GM21619 (cell line): ENCODE measurements around the gene PDZD4.

Experiments
- ATAC-seq: cut with Tn5 transposase; IDR thresholded peaks from one replicate; pipeline ENCODE4 v1.9.1; 2021; ENCODE audit not compliant: unreplicated experiment

The PDZD4 gene

GRCh38 chrX:153868576-153869472 is 38.5 kb upstream of the PDZD4 start:
- ATAC-seq = no peak

DNA sequence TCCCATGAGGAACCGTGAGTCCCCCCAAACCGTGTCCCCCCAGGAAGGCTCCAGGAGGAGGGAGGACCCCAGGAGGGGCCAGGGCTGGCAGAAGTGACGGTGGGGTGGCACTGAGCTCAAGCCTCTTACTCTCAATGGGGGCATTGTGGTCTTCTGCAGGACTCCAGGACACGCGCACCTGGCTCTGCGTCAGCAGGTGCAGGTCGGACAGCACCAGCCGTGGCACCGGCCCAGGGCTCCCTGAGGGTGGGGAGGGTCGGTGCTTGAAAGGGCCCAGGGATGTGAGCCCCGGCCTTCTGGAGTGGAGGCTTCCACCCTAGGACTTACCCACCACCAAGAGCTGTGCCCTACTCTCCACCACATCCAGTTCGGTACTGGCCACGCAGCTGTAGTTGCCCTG is 37.3 kb upstream of the PDZD4 start:
- ATAC-seq = no peak

- ATAC-seq = no peak
Measured at GRCh38 chrX:153867139-153867538, 36.8 kb upstream of the PDZD4 start.

DNA sequence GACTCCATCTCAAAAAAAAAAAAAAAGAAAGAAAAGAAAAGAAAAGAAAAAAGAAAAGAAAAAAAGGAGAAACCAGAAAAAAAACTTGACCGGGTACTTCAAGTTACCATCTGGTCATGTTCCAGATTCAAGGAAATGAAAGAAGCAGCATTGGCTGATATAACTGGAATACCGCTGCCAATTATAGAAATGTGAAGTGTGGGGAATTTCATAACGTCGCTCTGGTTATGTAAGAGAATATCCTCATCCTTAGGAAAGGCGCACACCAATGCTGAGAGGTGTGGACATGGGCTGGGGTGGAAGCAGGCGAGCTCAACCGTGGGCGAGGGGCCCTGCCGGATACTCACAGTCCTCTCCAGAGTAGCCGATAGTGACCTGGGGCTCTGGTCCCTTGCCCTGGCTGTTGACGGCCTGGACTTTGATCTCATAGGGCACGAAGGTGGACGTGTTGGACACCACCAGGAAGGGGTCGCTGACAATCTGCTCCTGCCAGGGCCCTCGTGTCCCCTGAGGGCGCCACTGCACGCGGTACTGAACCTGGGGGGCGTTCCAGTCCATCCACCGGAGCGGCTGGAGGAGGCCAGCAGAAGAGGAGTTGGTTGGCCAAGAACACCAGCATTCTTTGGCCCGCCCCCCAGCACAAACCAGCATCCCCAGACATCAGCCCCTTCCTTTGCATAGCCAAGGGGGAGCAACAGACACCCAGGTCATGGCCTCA is 36.1 kb upstream of the PDZD4 start:
- no peak for ATAC-seq

DNA sequence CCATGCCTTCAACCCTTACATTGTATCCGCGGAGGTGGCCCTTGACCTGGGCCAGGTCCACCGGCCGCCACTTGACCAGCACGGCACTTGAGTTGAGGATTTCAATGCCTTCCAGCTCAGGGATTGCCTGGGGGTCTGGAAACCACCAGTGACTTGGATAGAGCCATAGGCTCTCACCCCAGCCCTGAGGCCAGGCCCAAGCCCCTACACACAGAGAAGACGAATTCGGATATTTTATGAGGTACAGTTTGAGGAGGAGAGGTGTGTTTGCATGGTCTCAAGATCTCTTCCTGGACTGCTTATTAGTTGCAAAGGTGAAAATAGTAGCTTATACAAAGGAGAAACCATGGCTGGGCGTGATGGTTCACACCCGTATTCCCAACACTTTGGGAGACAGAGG is 35.3 kb upstream of the PDZD4 start:
- no peak for ATAC-seq

DNA sequence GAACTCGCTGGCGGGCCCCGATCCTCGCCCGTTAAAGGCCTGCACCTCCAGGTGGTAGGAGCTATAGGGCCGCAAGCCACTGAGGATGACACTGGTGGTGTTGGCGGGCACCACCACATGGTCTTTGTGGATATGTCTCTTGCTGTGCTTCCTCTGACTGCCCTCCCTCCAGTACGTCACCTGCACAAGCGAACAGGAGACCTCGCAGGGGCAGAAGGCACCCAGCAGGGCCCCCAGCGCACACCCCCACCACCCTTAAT is 34.9 kb upstream of the PDZD4 start:
- ATAC-seq = no peak

DNA sequence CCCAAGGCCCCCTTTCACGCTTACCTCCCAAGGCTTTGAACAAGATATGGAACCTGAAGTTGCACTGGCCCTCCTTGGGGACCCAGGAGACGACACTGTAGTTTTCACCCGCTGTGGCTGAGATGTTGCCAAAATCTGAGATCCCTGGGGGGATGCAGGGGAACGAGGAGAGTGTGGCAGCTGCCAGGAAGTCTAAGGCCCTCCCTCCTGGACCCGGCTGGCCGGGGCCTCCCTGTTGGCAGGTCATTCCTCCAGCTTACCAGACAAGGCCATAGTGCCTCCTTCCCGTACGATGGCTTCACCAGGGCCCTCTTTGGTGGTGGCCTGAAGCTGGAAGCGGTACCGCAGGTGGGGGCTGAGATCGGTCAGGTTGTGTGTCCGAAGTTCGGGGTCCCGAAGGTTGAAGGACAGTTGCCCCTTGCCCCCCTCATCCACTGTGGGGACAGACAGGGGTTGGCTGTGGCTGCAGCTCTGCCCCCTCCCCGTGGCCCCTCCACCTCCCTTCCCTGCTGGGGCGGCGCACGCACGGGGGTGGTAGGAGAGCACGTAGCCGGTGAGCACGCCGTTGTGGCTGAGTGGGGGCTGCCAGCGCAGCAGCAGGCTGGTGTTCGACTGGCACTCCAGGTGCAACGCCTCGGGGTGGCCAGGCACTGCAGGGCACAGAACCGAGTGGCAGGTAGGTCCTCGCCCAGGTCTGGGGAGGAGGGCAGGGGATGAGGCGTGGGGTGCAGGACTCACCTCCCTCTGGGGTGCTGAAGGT is 34.4 kb upstream of the PDZD4 start:
- ATAC-seq = no peak

DNA sequence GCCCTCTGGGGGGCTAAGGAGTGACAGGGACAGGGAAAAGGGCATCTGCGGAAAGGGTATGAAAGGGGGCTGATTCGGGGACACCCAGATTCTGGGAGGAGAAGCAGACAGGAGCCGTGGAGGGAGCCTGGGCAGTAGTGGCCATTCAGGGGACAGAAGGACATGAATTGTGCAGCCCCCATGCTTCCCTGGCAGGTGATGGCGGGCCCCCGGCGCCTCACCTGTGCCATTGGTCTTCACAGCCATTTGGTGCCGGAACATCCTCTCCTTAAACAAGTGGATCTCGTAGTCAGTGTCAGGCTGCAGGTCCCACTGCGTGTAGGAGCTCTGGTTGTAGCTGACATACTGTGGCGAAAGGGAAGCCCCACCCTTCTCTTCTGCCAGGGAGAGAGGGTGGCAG is 33.8 kb upstream of the PDZD4 start:
- no peak for ATAC-seq

- no peak for ATAC-seq
Measured at GRCh38 chrX:153863251-153863991, 33.1 kb upstream of the PDZD4 start.

GRCh38 chrX:153862369-153863250 is 32.3 kb upstream of the PDZD4 start:
- ATAC-seq = no peak

DNA sequence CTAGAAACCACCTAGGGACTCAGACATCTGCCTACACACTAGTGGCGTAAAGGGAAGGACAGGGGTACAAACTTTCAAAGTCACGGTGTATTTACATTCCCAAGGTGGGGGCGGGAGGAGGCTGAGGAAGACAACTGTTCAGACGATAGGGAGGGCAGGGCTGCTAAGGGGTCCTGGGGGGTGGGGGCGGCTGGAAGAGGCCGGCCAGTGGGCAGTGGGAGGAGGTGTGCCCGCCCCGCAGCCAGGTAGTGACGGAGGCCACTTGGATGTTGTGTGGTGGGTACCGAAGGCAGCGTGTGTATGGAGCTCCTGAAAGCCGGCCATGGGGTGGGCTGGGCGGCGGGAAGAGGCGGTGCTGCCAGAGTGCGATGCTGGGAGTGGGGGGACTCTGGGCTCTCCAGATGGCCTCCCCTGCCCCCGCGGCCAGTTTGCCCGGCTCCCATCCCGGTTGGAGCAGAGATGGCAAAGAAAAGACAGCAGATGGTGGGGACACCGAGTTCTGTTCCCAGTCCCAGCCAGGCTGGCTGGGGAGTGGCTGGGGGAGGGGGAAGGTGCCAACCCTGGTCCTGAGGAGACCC is 31.5 kb upstream of the PDZD4 start:
- ATAC-seq = no peak

- no peak for ATAC-seq
Measured at GRCh38 chrX:153861151-153861550, 30.8 kb upstream of the PDZD4 start.

DNA sequence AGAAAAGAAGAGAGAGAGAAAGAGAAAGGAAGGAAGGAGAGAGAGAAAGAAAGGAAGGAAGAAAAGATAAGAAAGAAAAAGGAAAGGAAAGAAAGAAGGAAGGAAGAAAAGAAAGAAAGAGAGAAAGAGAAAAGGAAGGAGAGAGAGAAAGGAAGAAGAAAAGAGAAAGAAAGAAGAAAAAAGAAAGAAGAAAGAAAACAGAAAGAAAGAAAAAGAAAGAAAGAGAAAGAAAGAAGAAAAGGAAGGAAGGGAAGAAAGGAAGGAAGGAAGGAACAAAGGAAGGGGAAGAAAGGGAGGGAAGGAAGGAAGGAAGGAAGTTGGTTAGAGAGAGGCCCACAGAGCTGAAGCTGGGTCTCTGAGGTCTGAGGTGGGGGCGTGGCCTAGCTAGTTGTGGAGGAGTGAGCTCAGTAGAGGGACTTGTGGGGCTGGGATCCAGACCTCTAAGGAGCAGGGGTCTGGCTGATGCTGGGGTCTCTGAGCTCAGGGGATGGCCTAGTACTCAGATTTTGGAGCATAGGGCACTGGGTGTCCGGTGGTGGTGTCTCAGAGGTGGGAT is 27.1 kb upstream of the PDZD4 start:
- ATAC-seq = no peak

DNA sequence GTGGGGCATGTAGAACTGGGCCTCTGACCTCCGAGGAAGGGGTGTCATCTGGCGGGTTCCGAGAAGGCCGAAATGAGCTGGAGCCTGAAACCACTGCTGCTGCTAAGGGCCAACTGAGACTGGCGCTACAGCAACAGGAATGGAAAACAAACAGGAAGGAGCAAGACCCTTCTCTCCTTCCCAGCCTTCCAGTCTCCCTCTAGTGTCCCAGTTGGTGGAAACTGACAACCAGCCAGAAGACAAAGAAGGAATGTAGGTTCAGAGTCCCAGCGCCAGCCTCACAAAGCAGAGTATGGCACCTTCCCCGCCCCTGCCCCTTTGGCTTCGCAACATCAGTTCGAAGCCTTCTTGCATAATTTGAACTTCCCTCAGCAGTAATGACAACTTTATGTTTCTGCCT is 24.4 kb upstream of the PDZD4 start:
- ATAC-seq = no peak

GRCh38 chrX:153853902-153854267 is 23.5 kb upstream of the PDZD4 start:
- no peak for ATAC-seq

DNA sequence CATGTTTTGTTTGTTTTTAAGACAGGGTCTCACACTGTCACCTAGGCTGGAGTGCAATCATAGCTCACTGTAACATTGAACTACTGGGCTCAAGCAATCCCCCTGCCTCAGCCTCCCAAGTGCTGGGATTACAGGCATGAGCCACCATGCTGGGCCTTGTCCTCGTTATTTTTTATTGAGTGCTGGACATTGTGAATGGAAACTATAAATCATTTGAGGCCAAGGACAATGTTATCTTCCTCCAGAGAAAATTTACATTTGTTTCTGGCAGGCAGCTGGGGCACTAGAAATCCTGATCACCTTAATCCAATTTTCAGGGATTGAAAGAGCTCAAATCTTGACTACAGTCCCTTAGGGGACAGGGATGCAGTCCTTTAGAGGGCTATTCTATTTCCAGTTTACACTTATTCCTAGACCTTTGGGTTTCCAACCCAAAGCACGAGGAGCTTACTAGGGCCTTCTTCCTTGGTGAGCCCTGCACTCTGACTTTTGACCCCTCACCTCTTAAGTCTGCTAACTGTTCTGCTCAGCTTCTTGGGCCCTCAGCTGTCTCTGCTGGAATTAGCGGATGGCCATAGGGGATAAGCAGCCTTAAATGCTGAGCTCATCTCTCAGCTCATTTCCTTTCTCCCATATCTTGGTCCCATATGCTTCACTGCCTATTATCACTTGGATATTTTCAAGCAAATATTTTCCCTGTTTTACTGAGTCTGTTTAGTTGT is 23.0 kb upstream of the PDZD4 start:
- ATAC-seq = no peak

- ATAC-seq = no peak
Measured at GRCh38 chrX:153851981-153852380, 21.6 kb upstream of the PDZD4 start.

DNA sequence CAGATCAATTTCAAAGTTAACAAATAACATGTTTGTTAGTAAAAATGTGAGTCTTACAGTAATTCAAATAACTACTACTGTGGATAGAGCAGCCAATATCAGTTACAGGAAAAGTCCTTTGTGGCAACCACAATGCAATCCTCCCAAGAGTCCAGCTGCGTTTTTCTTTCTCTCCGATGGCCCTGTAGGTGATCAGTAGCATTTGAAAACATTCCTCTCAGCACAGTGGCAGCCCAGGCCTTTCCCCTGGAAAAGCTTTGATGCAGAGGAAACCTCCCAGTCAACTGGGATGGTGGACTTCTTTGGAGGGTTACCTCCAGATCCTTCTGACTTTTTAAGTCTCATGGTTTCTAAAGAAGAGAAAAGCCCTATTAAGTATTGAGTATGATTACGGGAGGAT is 18.0 kb upstream of the PDZD4 start:
- ATAC-seq = no peak

- ATAC-seq = no peak
Measured at GRCh38 chrX:153845842-153846241, 15.5 kb upstream of the PDZD4 start.
